GM18907 (cell line): ENCODE data around the gene MAIP1.

ENCODE experiments used
- ATAC-seq: cut with Tn5 transposase; IDR thresholded peaks from one replicate; pipeline ENCODE4 v1.9.1; 2021; ENCODE audit warnings: mild to moderate bottlenecking, moderate library complexity; ENCODE audit not compliant: unreplicated experiment

The MAIP1 gene

DNA sequence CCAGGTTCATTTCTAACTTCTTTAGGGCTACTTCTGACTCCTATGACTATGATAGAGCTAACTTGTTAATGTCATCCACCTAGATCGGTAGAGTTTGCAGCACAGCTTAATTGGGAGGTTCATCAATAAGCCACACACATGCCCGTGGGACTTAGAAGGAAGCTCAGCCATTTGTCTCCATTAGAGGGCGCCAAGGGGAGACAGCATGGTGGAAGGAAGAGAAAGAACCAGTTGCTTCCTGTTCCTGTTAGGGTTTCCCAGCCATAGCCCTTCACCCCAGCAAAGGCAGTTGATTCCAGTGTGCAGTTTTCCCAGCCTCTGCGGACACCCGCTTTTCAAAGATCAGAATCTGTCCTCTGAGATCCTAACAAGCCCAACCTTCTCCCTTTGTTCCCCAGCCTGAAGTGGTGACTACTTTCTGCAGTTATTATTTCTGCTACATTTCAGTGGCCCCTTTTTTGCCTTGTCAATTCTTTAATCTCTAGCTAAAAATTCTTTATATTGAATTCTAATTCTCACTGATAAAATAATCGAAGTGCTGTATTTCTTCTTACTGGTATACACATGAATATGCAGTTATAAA is 30.3 kb downstream of the MAIP1 start:
- peak; percentile 78 for ATAC-seq

DNA sequence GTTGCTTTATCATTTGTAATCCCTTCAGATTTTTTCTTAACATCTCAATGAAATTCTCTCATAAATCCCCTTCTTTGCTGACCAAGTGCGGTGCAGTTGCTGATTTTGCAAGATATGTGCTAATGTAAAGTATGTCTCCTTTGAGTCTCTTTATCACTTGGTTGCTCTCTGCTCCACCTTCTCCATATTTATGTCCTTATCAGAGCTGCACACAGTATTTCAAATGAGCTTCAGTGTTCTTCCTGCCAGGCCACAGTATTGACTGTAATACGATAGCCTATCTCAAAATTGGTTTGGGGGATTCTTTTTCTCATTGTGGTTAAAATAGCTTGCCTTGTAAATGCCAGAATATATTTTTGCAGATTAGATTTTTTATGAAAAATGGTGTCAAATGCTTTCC is 32.2 kb downstream of the MAIP1 start:
- ATAC-seq: no peak

DNA sequence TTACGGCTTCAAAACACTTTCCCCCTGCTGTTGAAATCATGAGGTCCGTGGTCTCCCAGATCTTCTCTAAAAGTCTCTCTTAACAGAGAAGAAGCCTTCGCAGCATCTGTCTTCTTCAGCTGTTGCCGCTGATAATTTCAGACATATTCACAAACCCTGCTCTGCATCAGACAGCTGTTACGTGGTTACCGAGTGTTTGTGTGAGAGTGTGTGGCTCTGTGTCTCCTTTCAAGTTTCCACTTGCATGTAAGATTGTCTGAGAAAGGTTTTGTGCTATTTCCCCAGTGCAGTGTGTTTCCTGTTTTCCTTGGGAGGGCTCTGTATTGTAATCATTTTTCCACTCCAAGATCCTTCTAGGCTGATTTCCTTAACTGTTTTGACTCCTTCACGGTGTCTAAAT is 32.8 kb downstream of the MAIP1 start:
- ATAC-seq: no peak

DNA sequence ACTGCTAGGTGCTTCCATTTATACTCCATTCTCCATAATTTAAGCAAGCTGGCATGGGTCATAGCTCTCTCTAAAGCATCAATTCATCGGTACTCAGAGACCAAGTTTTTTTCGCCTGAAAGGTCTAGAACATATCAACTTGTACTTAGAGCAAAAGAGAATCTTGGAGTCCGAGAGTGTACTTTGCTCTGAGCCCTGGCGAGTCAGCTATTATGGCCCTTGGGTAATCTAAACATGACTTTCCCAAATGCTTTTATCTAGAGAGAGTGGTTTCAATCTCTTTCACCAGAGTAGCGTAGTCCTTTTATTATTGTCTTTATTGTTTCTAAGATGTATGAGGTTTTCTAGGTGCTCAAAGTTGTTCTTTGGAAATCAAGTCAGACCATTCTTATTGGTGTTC is 34.4 kb downstream of the MAIP1 start:
- no peak for ATAC-seq

DNA sequence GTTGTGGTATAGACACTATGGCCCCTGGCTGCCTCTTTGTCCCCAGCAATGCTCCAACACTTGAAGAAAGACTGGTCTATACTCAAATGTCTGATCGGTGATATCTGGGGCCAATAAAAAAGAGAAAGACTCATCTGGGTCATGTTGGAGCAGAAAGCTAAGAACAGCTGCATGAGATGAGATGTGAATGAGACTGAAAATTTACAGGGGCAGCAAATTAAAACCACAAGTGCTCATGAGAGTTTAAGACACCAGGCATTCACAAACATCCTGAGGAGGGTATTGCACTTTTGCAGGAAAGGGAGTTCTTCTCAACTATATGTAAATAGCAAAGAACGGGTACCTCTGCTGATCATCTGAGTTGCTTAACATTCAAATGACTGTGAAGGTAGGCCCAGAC is 36.3 kb downstream of the MAIP1 start:
- no peak for ATAC-seq

DNA sequence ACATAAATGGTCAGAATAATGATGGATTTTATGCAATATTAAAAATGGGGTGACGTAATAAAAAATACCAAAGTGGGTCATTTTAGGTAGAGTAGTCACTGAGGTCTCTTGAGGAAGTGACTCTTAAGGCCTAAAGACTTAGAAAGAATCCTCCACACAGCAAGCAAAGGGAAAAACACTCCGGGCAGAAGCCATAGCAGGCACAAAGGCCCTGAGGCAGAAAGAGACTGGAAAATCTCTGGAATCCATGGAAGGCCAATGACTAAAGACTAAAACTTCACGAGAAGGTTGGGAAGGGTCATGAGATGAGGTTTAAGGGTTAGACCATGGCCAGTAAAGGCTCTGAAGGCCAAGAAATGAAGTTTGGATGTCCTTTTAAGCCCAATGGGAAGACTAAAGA is 36.9 kb downstream of the MAIP1 start:
- ATAC-seq: no peak

DNA sequence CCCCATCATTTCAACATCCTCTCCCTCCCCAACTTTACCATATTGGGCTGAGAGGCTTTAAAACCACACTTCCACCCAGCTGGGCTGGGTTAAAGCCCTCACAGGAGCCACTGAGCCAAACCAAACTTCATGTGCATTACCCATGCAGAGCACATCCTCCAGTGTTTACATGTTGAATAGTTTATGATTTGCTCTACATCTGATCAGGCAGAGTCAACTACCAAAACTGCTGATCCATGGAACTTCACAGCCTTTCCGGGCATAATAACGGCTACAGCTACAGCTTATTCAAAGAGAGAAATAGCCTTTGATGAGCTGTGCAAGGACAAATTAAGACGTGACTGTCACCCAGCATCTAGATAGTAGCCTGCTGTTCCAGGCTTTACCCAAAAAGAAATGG is 39.0 kb downstream of the MAIP1 start:
- ATAC-seq: no peak

DNA sequence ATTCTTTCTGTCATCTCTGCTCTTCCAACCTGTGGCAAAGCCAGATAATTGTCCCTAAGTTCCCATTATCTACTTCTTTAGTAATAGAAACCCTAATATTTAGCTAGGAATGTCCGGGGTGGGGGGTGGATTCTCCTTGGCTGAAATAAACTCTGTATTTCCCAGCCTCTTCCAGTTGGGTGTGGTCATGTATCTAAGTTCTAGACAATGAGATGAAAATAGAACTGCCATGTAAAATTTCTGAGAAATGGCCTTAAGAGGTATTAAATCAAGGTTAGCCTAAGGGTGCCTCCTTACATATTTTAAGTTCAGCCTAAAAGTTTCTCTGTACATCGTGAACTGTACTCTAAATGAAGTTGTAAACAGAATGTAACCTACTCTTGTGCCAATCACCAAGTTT is 39.5 kb downstream of the MAIP1 start:
- ATAC-seq: no peak

DNA sequence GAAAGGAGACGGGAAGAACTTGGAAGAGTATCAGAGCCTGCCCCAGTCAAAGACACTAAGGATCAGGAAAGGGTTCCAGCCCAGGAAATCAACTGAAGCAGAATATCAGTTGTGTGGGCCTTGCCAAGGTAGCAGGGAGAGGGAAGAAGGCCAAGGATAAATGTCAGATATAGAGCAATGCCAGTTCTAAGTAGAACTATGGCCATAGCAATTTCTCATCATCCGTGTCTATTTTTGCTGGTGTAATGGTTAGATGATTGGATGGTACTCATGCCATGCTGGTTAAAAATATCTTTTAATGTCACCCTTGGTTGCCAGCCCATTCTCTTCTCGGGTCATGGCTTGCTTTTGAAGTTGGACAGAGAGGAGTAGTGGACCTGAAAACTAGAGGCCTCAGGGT is 41.9 kb downstream of the MAIP1 start:
- ATAC-seq: no peak

DNA sequence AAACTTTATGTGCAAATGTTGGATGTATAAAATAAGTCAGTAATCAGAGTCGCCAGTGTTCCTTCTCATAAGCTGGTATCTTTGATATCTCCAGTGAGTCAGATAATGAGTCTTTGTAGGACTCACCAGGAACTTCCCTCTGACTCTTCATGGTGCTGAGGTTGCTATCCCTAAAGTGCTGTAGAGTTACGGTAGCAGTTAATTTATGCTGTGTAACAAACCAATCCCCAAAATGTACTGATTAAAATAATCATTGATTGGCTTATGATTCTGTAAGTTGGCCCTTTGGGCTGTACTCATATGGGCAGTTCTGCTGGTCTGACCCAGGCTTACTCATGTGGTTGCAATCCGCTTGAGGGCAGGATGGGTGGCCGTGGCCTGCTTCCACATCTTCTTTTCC is 43.8 kb downstream of the MAIP1 start:
- no peak for ATAC-seq

DNA sequence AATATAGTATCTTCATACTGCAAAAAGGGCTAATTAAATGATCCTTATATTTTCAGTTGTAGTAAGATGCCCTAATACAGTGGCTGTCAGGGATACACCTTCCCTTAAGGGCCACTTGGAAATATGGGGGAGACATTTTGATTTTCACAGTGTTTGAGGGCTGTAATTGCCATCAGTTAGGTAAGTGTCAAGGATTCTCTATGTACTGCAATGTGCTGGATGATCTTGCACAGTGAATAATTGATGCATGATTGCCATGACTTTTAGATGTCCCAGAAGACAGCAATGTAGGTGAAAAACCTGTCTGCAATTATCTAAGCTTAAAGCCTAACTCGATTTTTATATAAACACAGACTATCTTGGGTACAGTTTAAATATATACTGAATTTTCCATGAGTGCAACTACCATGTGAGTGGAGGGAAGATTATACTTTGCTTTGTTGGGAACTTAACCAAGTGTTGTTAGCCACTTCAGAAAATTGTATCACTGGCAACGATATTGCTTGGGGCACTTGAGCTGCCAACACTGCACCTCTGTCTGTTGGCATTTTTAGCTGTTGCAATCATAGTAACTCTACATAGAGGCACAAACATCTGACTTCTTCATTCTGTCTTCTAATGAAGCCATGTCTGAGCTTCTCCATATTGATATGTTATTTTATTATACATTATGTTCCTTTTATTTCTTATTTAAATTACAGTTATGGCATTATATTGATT is 45.2 kb downstream of the MAIP1 start:
- no peak for ATAC-seq

DNA sequence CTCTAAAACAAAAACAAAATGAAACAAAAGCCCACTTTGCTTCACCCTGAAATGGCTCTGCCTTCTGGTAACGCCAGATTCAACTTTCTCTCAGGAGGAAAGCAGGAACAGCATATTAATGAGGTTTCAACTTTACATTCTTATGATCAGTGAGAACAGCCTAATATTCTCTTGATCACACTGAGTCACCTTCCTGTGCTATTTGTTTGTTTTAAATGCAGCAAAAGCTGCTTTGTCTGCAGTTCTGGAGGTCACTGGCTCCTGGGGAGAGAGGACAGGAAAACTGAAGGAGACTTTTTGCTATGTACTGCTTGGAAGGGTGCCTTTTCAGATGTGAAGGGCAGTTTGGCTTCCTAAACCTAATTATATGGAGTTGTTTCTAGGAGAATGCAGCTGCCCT is 48.1 kb downstream of the MAIP1 start:
- ATAC-seq: no peak

DNA sequence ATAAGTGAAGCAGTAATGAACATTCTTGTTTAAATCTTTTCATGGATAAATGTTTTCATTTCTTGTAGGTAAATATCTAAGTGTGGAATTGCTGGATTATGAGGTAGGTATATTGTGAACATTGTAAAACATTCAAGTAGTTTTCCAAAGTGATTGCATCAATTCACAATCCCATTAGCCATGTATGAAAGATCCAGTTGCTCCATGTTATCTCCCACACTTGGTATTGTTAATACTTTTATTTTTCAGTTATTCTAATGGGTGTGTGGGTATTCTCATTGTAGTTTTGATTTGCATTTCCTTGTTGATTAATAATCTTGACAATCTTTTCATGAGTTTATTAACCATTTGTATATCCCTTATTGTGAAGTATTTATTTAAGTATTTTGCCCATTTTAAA is 50.3 kb downstream of the MAIP1 start:
- ATAC-seq: no peak

DNA sequence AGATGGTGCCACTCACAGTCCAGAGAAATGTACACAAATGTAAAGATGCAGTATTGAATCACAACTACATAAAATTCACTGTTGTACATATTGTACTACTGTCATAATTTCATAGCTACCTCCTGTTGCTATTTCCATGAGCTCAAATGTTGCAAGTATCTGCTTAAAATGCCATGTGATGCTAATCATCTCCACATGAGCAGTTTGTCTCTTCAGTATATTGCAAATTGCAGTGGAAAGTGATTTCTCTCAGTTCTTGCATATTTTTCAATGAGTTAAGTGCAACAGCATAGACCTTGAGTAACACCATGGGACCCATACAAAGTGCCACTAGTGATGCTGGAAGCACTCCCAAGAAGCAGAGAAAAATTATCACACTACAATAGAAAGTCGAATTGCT is 51.9 kb downstream of the MAIP1 start:
- no peak for ATAC-seq

DNA sequence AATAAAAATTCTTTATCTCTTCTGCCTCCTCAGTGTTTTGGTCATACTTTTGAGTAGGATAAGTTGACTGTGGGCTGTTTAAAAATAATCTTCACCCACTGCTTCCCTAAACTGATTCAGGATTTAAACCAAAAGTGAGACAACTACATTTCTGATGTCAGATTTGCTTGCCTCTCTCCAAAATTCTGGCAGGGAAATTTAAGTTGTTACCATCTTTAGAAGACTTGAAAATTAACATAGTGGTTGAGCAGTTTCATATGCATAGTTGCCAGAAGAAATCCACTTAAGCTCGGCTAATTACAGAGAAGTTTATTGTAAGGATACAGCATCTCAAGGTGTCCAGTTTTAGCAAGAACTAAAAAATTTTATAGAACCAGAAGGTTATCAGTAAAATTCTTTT is 57.0 kb downstream of the MAIP1 start:
- ATAC-seq: no peak
